ENCODE data around the gene KRT82. TPM values are rescaled to one million over a fixed set of nuclear protein-coding genes. Genes with fewer than 3 reads are reported as not detected.

Gene KRT82
- polyA plus RNA-seq, 4 donors = not detected

DNA sequence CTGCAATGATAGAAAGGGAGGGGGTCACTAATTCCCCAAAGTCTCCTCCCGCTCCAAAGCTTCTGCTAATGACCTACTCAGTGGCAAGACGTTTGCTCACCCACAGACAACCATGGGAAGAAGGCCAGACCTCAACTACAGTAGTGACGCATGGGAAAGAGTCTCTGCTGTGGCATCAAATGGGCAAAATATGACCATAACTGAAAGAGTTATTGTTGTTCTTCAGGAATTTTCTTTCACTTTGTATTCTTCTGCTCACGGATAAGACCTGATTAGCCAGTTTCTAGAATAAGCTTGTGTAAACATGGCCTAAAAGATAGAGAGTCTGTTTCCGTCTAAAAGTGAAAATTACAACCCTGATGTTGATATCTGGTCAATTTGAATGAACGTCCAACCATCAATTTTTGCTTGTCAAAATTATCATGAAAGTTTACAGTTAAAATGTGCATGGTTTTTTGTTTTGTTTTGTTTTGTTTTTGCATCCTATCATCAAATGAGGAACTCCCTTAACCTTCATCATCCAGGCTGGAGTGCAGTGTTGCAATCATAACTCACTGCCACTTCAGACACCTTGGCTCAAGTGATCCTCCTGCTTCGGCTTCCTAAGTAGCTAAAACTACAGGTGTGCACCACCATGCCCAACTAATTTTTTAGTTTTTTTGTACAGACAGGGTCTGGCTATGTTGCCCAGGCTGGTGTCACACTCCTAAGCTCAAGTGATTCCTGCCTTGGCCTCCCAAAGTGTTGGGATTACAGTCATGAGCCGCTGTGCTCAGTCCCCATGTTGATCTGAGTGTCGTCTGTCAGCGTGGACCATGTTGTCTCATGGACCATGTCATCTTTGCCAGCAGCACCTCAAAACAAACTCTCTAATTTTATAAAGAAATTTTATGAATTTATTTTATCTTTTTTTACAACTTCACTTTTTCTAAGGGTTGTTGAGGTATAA lies 38.8 kb upstream of the KRT82 start:
- H3K4me3 ChIP-seq (ENCODE audit: low read depth in 1 of 3, low read length in 3 of 3) = no peak overlapping the region
- no peaks in the 10 kb centered on the region for H3K9me3 ChIP-seq (ENCODE audit: control insufficient read depth in 2 of 2, insufficient read depth in 1 of 2, low read depth in 1 of 2, low read length in 1 of 2)
- 47 to 61% (median 51%) methylated on average over 10 of the region's 10 CpGs for WGBS, 3 donors
- H3K27ac ChIP-seq (ENCODE audit: low read depth in 1 of 3, low read length in 2 of 3) = no peak overlapping the region
- H3K27me3 ChIP-seq (ENCODE audit: control insufficient read depth in 3 of 3, insufficient read depth in 3 of 3, low read length in 3 of 3) = peaks cover 0 to 4% (median 3%) of the 10 kb centered on the region in 3 donors
- DNase-seq (peak in 1 of 2 donors; percentile 20), FAIRE-seq (no peak)
- peaks cover 0 to 3% (median 0%) of the 10 kb centered on the region in 3 donors for H3K4me1 ChIP-seq (ENCODE audit: control insufficient read depth in 3 of 3, insufficient read depth in 2 of 3, low read depth in 1 of 3, low read length in 2 of 3)
- H3K36me3 ChIP-seq (ENCODE audit: control insufficient read depth in 3 of 3, insufficient read depth in 2 of 3, low read depth in 1 of 3, low read length in 3 of 3) = no peaks in the 10 kb centered on the region

DNA sequence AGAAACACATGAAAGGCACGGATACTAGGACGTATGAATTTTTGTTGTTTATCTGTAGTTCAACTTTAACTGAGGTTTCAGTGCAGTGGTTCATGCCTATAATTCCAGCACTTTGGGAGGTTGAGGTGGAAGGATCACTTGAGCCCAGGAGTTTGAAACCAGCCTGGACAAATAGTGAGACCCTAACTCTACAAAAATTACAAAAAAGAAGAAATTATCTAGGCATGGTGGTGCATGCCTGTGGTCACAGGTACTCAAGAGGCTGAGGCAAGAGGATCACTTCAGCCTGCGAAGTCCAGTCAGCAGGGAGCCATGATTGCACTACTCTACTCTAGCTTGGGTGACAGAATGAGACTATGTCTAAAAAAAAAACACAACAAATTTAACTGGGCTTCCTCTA lies 37.8 kb upstream of the KRT82 start:
- H3K27ac ChIP-seq (ENCODE audit: low read depth in 1 of 3, low read length in 2 of 3) = no peak overlapping the region
- 87 to 91% (median 90%) methylated on average over 3 of the region's 3 CpGs for WGBS, 3 donors
- H3K36me3 ChIP-seq (ENCODE audit: control insufficient read depth in 3 of 3, insufficient read depth in 2 of 3, low read depth in 1 of 3, low read length in 3 of 3) = no peaks in the 10 kb centered on the region
- FAIRE-seq (no peak), DNase-seq (no peak)
- H3K4me1 ChIP-seq (ENCODE audit: control insufficient read depth in 3 of 3, insufficient read depth in 2 of 3, low read depth in 1 of 3, low read length in 2 of 3) = peaks cover 0 to 3% (median 0%) of the 10 kb centered on the region in 3 donors
- no peak overlapping the region for H3K4me3 ChIP-seq (ENCODE audit: low read depth in 1 of 3, low read length in 3 of 3)
- H3K9me3 ChIP-seq (ENCODE audit: control insufficient read depth in 2 of 2, insufficient read depth in 1 of 2, low read depth in 1 of 2, low read length in 1 of 2) = no peaks in the 10 kb centered on the region
- peaks cover 0 to 4% (median 3%) of the 10 kb centered on the region in 3 donors for H3K27me3 ChIP-seq (ENCODE audit: control insufficient read depth in 3 of 3, insufficient read depth in 3 of 3, low read length in 3 of 3)

DNA sequence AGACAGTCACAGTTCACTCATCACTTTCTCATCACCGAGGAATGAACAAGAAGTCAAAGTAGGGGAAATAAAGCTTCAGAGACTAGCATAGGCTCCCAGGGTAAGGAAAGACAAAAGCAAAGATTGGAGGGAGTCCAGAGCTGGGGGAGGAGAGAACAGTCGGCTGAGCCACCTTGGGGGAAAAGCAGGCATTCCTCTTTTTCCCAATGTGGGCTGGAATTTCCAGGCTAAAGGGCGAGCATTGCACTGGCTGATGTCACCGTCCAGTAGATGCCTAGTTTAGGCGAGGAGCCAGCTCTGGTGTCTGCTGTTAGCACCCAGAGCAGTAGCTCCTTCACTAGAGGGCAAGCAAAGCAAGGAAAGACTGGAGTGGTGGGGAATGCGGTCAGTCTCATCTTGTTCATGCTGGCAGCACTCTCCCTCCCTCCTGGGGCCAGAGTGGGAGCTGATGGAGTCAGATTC lies 36.5 kb upstream of the KRT82 start:
- H3K9me3 ChIP-seq (ENCODE audit: control insufficient read depth in 2 of 2, insufficient read depth in 1 of 2, low read depth in 1 of 2, low read length in 1 of 2) = no peaks in the 10 kb centered on the region
- DNase-seq = no peak
- no peak for FAIRE-seq
- H3K36me3 ChIP-seq (ENCODE audit: control insufficient read depth in 3 of 3, insufficient read depth in 2 of 3, low read depth in 1 of 3, low read length in 3 of 3) = no peaks in the 10 kb centered on the region
- H3K4me1 ChIP-seq (ENCODE audit: control insufficient read depth in 3 of 3, insufficient read depth in 2 of 3, low read depth in 1 of 3, low read length in 2 of 3) = peaks cover 0 to 5% (median 0%) of the 10 kb centered on the region in 3 donors
- peaks cover 0 to 4% (median 3%) of the 10 kb centered on the region in 3 donors for H3K27me3 ChIP-seq (ENCODE audit: control insufficient read depth in 3 of 3, insufficient read depth in 3 of 3, low read length in 3 of 3)
- H3K27ac ChIP-seq (ENCODE audit: low read depth in 1 of 3, low read length in 2 of 3) = no peak overlapping the region
- WGBS, 3 donors = 43 to 60% (median 47%) methylated on average over 6 of the region's 6 CpGs
- H3K4me3 ChIP-seq (ENCODE audit: low read depth in 1 of 3, low read length in 3 of 3) = no peak overlapping the region

DNA sequence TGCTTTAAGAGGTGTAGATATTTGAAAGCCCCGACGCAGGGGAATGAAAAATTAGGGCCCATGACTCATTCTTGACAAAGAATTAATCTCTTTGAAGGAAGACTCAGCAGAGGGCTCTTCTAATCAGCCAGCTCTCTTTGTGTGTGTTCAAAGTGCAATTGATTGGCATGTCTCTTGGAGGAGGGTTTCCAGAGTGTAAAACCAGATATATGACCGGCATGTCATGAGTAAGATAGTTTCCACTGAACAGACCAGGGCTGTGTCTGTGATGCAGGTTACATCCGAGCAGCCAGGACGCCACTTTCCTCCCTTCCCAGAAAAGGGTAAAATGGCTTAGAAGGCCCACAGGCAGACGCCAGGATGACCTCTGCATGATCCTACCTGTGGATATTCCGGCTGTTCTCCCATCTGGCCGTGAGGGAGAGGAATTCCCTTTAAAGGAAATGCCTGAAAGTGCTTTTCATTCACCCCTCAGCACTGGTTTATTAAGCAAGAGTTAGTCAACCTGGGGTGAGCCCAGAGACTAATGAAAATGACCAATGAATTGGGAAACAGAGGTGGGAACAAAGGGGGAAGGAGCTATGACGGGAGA lies 35.3 kb upstream of the KRT82 start:
- Histone ChIP-seq H3K27me3 (ENCODE audit: control insufficient read depth in 3 of 3, insufficient read depth in 3 of 3, low read length in 3 of 3) (peaks cover 0 to 4% (median 3%) of the 10 kb centered on the region in 3 donors), H3K9me3 (ENCODE audit: control insufficient read depth in 2 of 2, insufficient read depth in 1 of 2, low read depth in 1 of 2, low read length in 1 of 2) (no peaks in the 10 kb centered on the region), H3K4me3 (ENCODE audit: low read depth in 1 of 3, low read length in 3 of 3) (no peak overlapping the region), H3K4me1 (ENCODE audit: control insufficient read depth in 3 of 3, insufficient read depth in 2 of 3, low read depth in 1 of 3, low read length in 2 of 3) (peaks cover 0 to 7% (median 3%) of the 10 kb centered on the region in 3 donors), H3K27ac (ENCODE audit: low read depth in 1 of 3, low read length in 2 of 3) (no peak overlapping the region), H3K36me3 (ENCODE audit: control insufficient read depth in 3 of 3, insufficient read depth in 2 of 3, low read depth in 1 of 3, low read length in 3 of 3) (no peaks in the 10 kb centered on the region)
- WGBS, 3 donors = 33 to 48% (median 40%) methylated on average over 9 of the region's 9 CpGs
- DNase-seq = peak; percentile 49 to 52
- no peak for FAIRE-seq

DNA sequence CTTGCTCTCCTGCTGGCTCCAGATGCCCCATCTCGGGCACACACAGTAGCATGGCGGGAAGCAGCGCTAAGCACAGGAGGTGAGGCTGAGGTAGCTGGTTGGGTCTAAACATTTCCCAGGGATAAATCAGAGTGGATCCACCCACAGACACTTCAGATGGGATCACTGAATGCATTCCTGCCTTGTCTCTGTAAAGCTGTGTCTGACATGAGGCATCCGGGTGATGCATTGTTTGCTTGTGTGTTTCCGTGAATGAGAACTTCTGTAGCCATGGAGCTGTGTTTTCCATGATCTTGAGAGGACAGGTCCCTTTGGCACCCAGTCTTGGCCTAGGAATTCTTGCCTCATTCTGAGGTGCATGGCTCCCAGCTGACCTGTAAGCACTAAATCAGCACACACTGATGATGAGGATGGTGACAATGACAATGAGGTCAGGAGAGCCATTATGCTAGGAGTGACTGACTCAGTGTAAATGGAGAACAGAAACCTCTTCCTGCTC lies 34.7 kb upstream of the KRT82 start:
- no peak overlapping the region for H3K27ac ChIP-seq (ENCODE audit: low read depth in 1 of 3, low read length in 2 of 3)
- H3K4me3 ChIP-seq (ENCODE audit: low read depth in 1 of 3, low read length in 3 of 3) = no peak overlapping the region
- H3K36me3 ChIP-seq (ENCODE audit: control insufficient read depth in 3 of 3, insufficient read depth in 2 of 3, low read depth in 1 of 3, low read length in 3 of 3) = no peaks in the 10 kb centered on the region
- FAIRE-seq = no peak
- peaks cover 0 to 4% (median 3%) of the 10 kb centered on the region in 3 donors for H3K27me3 ChIP-seq (ENCODE audit: control insufficient read depth in 3 of 3, insufficient read depth in 3 of 3, low read length in 3 of 3)
- no peak for DNase-seq
- peaks cover 0 to 12% (median 5%) of the 10 kb centered on the region in 3 donors for H3K4me1 ChIP-seq (ENCODE audit: control insufficient read depth in 3 of 3, insufficient read depth in 2 of 3, low read depth in 1 of 3, low read length in 2 of 3)
- WGBS, 3 donors = 85 to 92% (median 87%) methylated on average over 5 of the region's 5 CpGs
- H3K9me3 ChIP-seq (ENCODE audit: control insufficient read depth in 2 of 2, insufficient read depth in 1 of 2, low read depth in 1 of 2, low read length in 1 of 2) = no peaks in the 10 kb centered on the region

DNA sequence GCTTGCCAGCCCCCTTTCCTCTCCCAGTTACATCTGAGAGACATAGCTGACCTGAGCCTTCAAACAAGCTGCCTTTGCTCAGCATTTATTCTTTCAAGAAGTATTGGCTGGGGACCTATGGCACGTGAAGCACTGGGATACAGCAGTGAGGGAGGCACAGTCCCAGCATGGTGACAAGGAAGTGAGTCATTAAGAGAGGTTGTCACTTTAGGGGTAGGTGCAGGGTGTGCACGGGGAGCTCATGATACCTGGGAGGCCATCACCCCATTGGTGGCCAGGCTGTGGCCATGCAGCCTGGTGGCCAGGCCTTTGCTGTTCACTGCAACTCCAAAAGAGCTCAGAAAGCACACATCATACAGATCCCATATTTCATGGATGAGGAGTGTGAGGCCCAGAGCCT lies 33.7 kb upstream of the KRT82 start:
- Histone ChIP-seq H3K4me1 (ENCODE audit: control insufficient read depth in 3 of 3, insufficient read depth in 2 of 3, low read depth in 1 of 3, low read length in 2 of 3) (peaks cover 0 to 14% (median 5%) of the 10 kb centered on the region in 3 donors), H3K36me3 (ENCODE audit: control insufficient read depth in 3 of 3, insufficient read depth in 2 of 3, low read depth in 1 of 3, low read length in 3 of 3) (no peaks in the 10 kb centered on the region), H3K9me3 (ENCODE audit: control insufficient read depth in 2 of 2, insufficient read depth in 1 of 2, low read depth in 1 of 2, low read length in 1 of 2) (no peaks in the 10 kb centered on the region), H3K4me3 (ENCODE audit: low read depth in 1 of 3, low read length in 3 of 3) (no peak overlapping the region), H3K27ac (ENCODE audit: low read depth in 1 of 3, low read length in 2 of 3) (no peak overlapping the region), H3K27me3 (ENCODE audit: control insufficient read depth in 3 of 3, insufficient read depth in 3 of 3, low read length in 3 of 3) (peaks cover 0 to 4% (median 3%) of the 10 kb centered on the region in 3 donors)
- 56 to 63% (median 58%) methylated on average over 2 of the region's 2 CpGs for WGBS, 3 donors
- FAIRE-seq = no peak
- no peak for DNase-seq

DNA sequence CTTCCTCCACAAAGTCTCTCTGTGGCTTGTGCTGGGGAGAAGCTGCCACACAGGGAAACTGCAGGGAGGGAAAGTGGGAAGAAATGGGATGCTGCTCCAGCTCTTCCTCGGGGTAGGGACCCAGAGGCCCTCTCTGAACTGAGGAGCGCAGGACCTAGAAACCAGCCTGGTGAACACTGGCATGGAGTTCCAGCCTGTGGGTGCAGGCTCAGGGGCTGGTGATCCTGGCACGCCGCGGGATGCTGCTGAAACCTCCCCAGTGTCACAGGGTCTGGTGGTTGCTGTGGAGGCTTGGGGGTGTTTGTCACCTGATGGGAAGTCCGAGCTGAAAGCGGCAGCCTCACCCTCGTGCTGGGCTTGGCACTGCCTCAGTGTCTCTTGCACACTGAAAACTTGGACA lies 33.3 kb upstream of the KRT82 start:
- Histone ChIP-seq H3K9me3 (ENCODE audit: control insufficient read depth in 2 of 2, insufficient read depth in 1 of 2, low read depth in 1 of 2, low read length in 1 of 2) (no peaks in the 10 kb centered on the region), H3K4me3 (ENCODE audit: low read depth in 1 of 3, low read length in 3 of 3) (no peak overlapping the region), H3K27me3 (ENCODE audit: control insufficient read depth in 3 of 3, insufficient read depth in 3 of 3, low read length in 3 of 3) (peaks cover 0 to 4% (median 3%) of the 10 kb centered on the region in 3 donors), H3K36me3 (ENCODE audit: control insufficient read depth in 3 of 3, insufficient read depth in 2 of 3, low read depth in 1 of 3, low read length in 3 of 3) (no peaks in the 10 kb centered on the region), H3K4me1 (ENCODE audit: control insufficient read depth in 3 of 3, insufficient read depth in 2 of 3, low read depth in 1 of 3, low read length in 2 of 3) (peaks cover 0 to 13% (median 5%) of the 10 kb centered on the region in 3 donors), H3K27ac (ENCODE audit: low read depth in 1 of 3, low read length in 2 of 3) (no peak overlapping the region)
- 77 to 79% (median 77%) methylated on average over 8 of the region's 8 CpGs for WGBS, 3 donors
- DNase-seq (no peak), FAIRE-seq (no peak)
